Colonic mucosa (tissue), 4 donors: ENCODE data around the gene GPR42. TPM values are rescaled to one million over a fixed set of nuclear protein-coding genes. Genes with fewer than 3 reads are reported as not detected.
"Not testable (repeated sequence)": the region's sequence is repeated elsewhere in the genome, so short reads cannot be mapped to it uniquely, and the experiment has no call there.

ENCODE experiments used
- DNase-seq: peaks from one replicate; pipeline ENCODE4 v3.0.0-alpha.2; 2020
- H3K27ac ChIP-seq: fragments of 200-600 bp; one replicate; pipeline ENCODE4 v1.8.0; 2021
- H3K27me3 ChIP-seq: fragments of 200-600 bp; one replicate; pipeline ENCODE4 v1.8.0; 2021
- H3K36me3 ChIP-seq: fragments of 200-600 bp; one replicate; pipeline ENCODE4 v1.8.0; 2021
- H3K4me1 ChIP-seq: fragments of 200-600 bp; one replicate; pipeline ENCODE4 v1.8.0; 2021; ENCODE audit warnings: mild to moderate bottlenecking
- H3K4me3 ChIP-seq: fragments of 200-600 bp; one replicate; pipeline ENCODE4 v1.8.0; 2021
- H3K9ac ChIP-seq, 2 donors: one replicate each; pipeline ENCODE4 v1.7.0; 2013; ENCODE audit warnings: control low read depth in 2 of 2, low read depth in 2 of 2, low read length in 2 of 2
- H3K9me3 ChIP-seq: fragments of 200-600 bp; one replicate; pipeline ENCODE4 v1.8.0; 2021
- intact Hi-C: fragments of 100-400 bp; cut with DNase I; formaldehyde crosslinking; loops from one replicate; pipeline ENCODE4 v1.14.1; 2022
- total RNA-seq, 2 donors: library from RNA; stranded (reverse); fragmentation: NEBNext Ultra II Directional in 1 of 2; extraction: Animal tissue kit (Norgen Biotek cat#: 25700) in 1 of 2; gene quantifications; one replicate each; pipeline ENCODE4 v1.2.1, GENCODE V29; 2021
- TF ChIP-seq, protein P1 (sequence below): fragments of 200-600 bp; IDR thresholded peaks from one replicate; pipeline ENCODE4 v1.8.0; 2022; ENCODE audit warnings: antibody characterized with exemption, mild to moderate bottlenecking
- donor health status: healthy.
- donor health status: DM: no; HTN: no; CAD: no.
- donor health status: DM: no; HTN: no; CAD: no.

Gene GPR42
- total RNA-seq, 2 donors from 2014 or later = not detected

DNA sequence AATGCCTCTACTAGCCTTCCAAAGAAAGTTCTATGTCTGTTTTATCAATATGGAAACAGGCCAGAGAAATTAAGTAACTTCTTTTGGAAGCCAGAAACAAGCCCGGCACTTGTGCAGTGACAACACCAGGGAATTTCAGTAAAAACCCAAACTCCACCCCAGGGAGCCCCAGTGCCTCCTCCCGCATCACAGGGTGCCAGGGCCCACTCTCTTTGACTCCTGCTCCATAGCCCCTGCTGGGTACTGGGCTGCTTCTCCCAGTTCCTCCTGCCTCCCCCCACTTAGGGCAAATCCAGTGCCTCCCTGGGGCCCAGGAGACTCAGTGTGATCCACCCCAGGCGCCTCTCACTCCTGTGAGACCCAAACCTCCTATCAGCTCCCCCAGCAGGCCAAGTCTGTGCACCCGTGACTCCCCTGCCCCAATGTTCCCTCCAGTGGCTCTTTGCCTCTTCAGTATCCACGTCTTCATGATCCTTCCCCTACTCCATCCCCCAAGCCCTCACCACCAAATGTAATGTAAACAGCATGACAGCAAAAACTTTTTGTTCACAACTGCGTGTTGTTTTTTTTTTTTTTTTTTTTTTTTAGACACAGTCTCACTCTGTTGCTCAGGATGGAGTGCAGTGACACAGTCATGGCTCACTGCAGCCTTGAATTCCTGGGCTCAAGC is 14.9 kb upstream of the GPR42 start:
- Histone ChIP-seq H3K9ac (no peak overlapping the region), H3K9me3 (no peaks in the 10 kb centered on the region), H3K4me1 (no peaks in the 10 kb centered on the region), H3K36me3 (no peaks in the 10 kb centered on the region), H3K4me3 (no peak overlapping the region), H3K27ac (no peak overlapping the region), H3K27me3 (no peaks in the 10 kb centered on the region)
- TF ChIP-seq, protein P1, sequence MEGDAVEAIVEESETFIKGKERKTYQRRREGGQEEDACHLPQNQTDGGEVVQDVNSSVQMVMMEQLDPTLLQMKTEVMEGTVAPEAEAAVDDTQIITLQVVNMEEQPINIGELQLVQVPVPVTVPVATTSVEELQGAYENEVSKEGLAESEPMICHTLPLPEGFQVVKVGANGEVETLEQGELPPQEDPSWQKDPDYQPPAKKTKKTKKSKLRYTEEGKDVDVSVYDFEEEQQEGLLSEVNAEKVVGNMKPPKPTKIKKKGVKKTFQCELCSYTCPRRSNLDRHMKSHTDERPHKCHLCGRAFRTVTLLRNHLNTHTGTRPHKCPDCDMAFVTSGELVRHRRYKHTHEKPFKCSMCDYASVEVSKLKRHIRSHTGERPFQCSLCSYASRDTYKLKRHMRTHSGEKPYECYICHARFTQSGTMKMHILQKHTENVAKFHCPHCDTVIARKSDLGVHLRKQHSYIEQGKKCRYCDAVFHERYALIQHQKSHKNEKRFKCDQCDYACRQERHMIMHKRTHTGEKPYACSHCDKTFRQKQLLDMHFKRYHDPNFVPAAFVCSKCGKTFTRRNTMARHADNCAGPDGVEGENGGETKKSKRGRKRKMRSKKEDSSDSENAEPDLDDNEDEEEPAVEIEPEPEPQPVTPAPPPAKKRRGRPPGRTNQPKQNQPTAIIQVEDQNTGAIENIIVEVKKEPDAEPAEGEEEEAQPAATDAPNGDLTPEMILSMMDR = no peak
- intact Hi-C loops = loop anchor here (10.0 kb wide), 1 partner anchor 139 kb away; the partner anchor contains the start of gene KRTDAP
- no peak for DNase-seq

- Histone ChIP-seq H3K27ac (no peak within 1 kb of the TSS), H3K27me3 (no peaks in the 10 kb centered on the region), H3K4me3 (no peak within 1 kb of the TSS), H3K36me3 (no peaks in the 10 kb centered on the region), H3K9ac (no peak within 1 kb of the TSS), H3K4me1 (no peaks in the 10 kb centered on the region), H3K9me3 (no peaks in the 10 kb centered on the region)
- no peak for DNase-seq
- intact Hi-C loops = loop anchor here (10.0 kb wide), 1 partner anchor 137 kb away; the partner anchor contains the start of gene KRTDAP
- TF ChIP-seq, protein P1 = no peak
These were observed 12.8 kb upstream of the GPR42 start, which contains the start of gene FFAR3 for GRCh38 chr19:35357867-35358573. Gene FFAR3 (plus strand): TSS chr19:35358460. CDS start chr19:35358891, 431 bp downstream.

DNA sequence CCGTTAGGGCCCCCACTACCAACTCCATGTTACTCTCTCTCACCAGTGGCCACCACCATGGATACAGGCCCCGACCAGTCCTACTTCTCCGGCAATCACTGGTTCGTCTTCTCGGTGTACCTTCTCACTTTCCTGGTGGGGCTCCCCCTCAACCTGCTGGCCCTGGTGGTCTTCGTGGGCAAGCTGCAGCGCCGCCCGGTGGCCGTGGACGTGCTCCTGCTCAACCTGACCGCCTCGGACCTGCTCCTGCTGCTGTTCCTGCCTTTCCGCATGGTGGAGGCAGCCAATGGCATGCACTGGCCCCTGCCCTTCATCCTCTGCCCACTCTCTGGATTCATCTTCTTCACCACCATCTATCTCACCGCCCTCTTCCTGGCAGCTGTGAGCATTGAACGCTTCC is 12.0 kb upstream of the GPR42 start:
- H3K27me3 ChIP-seq, H3K27ac ChIP-seq, H3K9me3 ChIP-seq, H3K4me1 ChIP-seq, DNase-seq, H3K4me3 ChIP-seq, H3K36me3 ChIP-seq, H3K9ac ChIP-seq: not testable (repeated sequence)
- intact Hi-C loops = loop anchor here (10.0 kb wide), 1 partner anchor 136 kb away; the partner anchor contains the start of gene KRTDAP

DNA sequence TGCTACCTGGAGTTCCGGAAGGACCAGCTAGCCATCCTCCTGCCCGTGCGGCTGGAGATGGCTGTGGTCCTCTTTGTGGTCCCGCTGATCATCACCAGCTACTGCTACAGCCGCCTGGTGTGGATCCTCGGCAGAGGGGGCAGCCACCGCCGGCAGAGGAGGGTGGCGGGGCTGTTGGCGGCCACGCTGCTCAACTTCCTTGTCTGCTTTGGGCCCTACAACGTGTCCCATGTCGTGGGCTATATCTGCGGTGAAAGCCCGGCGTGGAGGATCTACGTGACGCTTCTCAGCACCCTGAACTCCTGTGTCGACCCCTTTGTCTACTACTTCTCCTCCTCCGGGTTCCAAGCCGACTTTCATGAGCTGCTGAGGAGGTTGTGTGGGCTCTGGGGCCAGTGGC is 11.5 kb upstream of the GPR42 start:
- not testable (repeated sequence) for H3K9me3 ChIP-seq, DNase-seq, H3K27me3 ChIP-seq, H3K9ac ChIP-seq, H3K27ac ChIP-seq, H3K36me3 ChIP-seq, H3K4me3 ChIP-seq, H3K4me1 ChIP-seq
- intact Hi-C loops = loop anchor here (10.0 kb wide), 1 partner anchor 135 kb away; the partner anchor contains the start of gene KRTDAP

DNA sequence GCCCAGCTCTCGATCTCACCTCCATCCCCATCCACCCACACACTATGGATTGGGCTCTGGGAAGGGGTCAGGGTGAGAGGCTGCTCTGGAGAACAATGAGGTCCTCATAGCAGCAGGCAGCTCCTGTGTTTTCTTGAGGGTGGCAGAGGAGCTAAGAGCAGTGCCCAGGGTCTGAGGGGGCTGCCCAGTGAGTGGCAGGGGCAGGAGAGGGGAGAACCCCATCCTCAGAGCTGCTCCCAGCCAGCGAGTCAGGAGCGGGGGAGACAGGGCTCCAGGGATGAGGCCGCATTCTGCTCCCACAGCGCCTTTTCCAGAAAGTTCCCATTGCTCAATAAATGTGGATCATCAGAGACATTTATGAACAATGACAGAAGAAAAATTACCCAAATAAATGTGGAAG is 10.8 kb upstream of the GPR42 start:
- DNase-seq, H3K27me3 ChIP-seq, intact Hi-C loops, H3K4me1 ChIP-seq, H3K27ac ChIP-seq, H3K36me3 ChIP-seq, H3K9ac ChIP-seq, H3K9me3 ChIP-seq, H3K4me3 ChIP-seq: not testable (repeated sequence)

GRCh38 chr19:35360880-35361420 is 9.9 kb upstream of the GPR42 start:
- DNase-seq = no peak
- no peaks in the 10 kb centered on the region for H3K9me3 ChIP-seq
- no peaks in the 10 kb centered on the region for H3K4me1 ChIP-seq
- no peaks in the 10 kb centered on the region for H3K27me3 ChIP-seq
- H3K36me3 ChIP-seq = no peaks in the 10 kb centered on the region
- no peak overlapping the region for H3K4me3 ChIP-seq
- intact Hi-C loops = no loop called here
- H3K27ac ChIP-seq = no peak overlapping the region
- TF ChIP-seq, protein P1 = no peak
- no peak overlapping the region for H3K9ac ChIP-seq
